ENCODE measurements around the gene ATG13. TPM values are rescaled to one million over a fixed set of nuclear protein-coding genes. Genes with fewer than 3 reads are reported as not detected.

The ATG13 gene
- total RNA-seq, 1 donor from 2014 or later: 36.9 TPM

DNA sequence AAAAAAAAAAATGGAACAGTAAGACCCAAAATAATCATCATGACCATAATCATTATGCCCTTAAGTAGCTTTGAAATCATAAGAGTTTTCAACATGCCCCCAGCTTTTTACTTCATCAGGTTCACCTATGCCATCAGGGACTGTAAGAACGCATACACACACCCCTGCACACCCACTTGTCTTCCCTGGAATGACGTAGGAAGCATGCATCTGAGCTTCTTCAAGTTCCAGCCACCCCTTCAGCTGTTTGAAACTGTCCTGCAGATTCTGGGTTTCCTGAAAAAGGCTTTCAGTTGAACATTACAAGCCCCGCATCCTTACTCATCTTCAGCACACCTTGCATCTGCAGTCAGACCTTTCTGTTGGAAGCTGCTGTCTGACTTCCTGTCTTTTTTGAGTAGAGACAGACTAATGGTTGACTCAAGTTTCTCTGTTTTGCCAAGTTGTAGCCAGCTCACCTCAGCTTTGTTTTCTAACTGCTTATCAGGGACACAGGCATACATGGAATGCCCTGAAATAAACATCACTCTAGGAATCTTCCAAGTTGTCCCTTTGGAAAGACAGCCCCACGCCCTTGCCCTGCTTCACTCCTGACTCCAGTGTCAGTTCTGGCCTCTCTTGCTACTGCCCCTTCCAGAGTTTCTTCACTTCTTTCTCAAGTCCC lies 46.1 kb downstream of the ATG13 start:
- peaks cover 18% of the 10 kb centered on the region for H3K36me3 ChIP-seq (ENCODE audit: control insufficient read depth, insufficient read depth, low read length)
- FAIRE-seq (no peak), DNase-seq (ENCODE audit: low read depth) (no peak)
- TF ChIP-seq, protein P1, sequence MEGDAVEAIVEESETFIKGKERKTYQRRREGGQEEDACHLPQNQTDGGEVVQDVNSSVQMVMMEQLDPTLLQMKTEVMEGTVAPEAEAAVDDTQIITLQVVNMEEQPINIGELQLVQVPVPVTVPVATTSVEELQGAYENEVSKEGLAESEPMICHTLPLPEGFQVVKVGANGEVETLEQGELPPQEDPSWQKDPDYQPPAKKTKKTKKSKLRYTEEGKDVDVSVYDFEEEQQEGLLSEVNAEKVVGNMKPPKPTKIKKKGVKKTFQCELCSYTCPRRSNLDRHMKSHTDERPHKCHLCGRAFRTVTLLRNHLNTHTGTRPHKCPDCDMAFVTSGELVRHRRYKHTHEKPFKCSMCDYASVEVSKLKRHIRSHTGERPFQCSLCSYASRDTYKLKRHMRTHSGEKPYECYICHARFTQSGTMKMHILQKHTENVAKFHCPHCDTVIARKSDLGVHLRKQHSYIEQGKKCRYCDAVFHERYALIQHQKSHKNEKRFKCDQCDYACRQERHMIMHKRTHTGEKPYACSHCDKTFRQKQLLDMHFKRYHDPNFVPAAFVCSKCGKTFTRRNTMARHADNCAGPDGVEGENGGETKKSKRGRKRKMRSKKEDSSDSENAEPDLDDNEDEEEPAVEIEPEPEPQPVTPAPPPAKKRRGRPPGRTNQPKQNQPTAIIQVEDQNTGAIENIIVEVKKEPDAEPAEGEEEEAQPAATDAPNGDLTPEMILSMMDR (IDR thresholded peaks at IDR 0.05; ENCODE audit: insufficient read depth, low read length, severe bottlenecking): no peak
- H3K27me3 ChIP-seq (ENCODE audit: control insufficient read depth, insufficient read depth, low read length): no peaks in the 10 kb centered on the region
- H3K4me3 ChIP-seq (ENCODE audit: low read depth, low read length): no peak overlapping the region

DNA sequence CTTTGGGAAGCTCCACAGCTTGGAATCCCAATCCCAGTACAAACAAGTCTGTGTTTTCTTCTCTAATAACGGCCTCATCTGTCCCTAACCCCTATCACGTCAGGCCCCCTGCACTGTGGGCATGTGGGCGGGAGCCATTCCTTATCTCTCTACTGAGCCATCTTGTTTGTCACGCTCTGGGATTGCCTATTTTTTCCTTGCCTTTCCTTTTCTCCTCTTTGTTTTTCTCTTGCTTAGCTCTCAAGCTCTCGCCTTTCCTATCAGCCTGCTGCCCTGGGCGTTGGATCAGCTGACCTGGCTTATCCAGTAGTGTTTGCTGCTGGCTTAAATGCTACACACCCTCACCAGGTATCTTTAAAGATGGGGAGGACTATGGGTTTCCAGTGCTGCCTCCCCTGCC lies 47.3 kb downstream of the ATG13 start:
- TF ChIP-seq, protein P1 (IDR thresholded peaks at IDR 0.05; ENCODE audit: insufficient read depth, low read length, severe bottlenecking): no peak
- FAIRE-seq: no peak
- no peak for DNase-seq (ENCODE audit: low read depth)
- peaks cover 23% of the 10 kb centered on the region for H3K36me3 ChIP-seq (ENCODE audit: control insufficient read depth, insufficient read depth, low read length)
- no peaks in the 10 kb centered on the region for H3K27me3 ChIP-seq (ENCODE audit: control insufficient read depth, insufficient read depth, low read length)
- H3K4me3 ChIP-seq (ENCODE audit: low read depth, low read length): no peak overlapping the region

DNA sequence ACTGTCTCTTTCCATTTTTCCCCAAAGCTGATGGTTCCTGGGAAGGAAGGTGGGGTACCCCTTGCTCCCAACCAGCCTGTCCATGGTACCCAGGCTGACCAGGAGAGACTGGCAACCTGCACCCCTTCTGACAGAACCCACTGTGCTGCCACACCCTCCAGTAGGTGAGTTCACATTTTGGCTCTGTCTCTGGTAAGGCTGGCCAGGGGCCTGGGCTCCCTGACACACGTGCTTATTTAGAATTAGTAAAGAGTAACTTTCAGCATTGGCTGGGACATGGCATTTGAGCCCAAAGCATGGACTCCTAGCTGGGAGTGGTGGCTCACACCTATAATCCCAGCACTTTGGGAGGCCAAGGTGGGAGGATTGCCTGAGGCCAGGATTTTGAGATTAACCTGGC lies 48.0 kb downstream of the ATG13 start:
- TF ChIP-seq, protein P1 (IDR thresholded peaks at IDR 0.05; ENCODE audit: insufficient read depth, low read length, severe bottlenecking): no peak
- Histone ChIP-seq H3K36me3 (ENCODE audit: control insufficient read depth, insufficient read depth, low read length) (peaks cover 20% of the 10 kb centered on the region), H3K4me3 (ENCODE audit: low read depth, low read length) (no peak overlapping the region), H3K27me3 (ENCODE audit: control insufficient read depth, insufficient read depth, low read length) (no peaks in the 10 kb centered on the region)
- FAIRE-seq (no peak), DNase-seq (ENCODE audit: low read depth) (no peak)

DNA sequence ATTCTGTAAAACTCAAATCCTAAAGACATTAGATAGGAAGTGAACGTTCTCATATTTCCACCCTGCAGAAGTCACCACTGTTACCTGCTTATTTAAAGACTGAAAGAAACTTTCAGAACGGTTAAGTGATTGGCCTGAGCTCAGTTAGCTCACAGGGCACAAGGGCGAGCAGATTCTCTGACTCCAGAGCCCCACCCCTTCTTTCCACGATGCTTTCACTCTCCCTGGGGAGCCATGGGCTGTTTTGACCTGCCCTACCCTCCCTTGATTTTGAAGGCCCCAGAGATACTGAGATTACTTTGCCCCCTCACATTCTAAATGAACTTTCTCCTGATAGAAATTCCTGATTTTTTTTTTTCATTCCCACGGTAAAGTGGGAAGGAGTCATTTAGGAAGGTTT lies 49.2 kb downstream of the ATG13 start:
- H3K36me3 ChIP-seq (ENCODE audit: control insufficient read depth, insufficient read depth, low read length): peaks cover 22% of the 10 kb centered on the region
- no peak for DNase-seq (ENCODE audit: low read depth)
- no peak for FAIRE-seq
- TF ChIP-seq, protein P1 (IDR thresholded peaks at IDR 0.05; ENCODE audit: insufficient read depth, low read length, severe bottlenecking): no peak
- H3K27me3 ChIP-seq (ENCODE audit: control insufficient read depth, insufficient read depth, low read length): no peaks in the 10 kb centered on the region
- no peak overlapping the region for H3K4me3 ChIP-seq (ENCODE audit: low read depth, low read length)

DNA sequence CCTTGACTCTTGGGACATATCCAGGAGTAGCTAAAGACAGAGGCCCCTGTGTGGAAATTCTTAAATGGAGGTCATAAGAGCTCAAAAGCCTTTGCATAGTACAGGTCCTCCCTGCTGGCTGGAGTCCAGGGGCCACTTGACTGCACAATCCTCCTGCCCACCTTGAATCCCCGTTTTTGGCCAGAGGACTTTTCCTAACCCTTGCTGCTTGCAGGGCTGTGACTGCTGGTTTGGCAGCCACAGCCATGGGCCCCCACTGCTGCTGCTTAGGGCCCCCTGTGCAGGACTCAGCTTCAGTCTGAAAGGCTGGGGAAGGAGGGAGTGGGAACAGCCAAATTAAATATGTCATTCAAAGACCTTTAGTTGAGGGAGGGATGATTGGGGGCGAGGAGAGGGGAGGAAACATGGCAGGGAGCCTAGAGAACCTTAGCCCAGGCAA lies 49.7 kb downstream of the ATG13 start:
- TF ChIP-seq, protein P1 (IDR thresholded peaks at IDR 0.05; ENCODE audit: insufficient read depth, low read length, severe bottlenecking): no peak
- Histone ChIP-seq H3K36me3 (ENCODE audit: control insufficient read depth, insufficient read depth, low read length) (peaks cover 24% of the 10 kb centered on the region), H3K4me3 (ENCODE audit: low read depth, low read length) (no peak overlapping the region), H3K27me3 (ENCODE audit: control insufficient read depth, insufficient read depth, low read length) (no peaks in the 10 kb centered on the region)
- no peak for DNase-seq (ENCODE audit: low read depth)
- FAIRE-seq: no peak
